ENCODE data around the gene IGSF9B.

- no peak for TF ChIP-seq GATA2 (IDR thresholded peaks at IDR 0.05; ENCODE audit: low read depth, low read length)
- TF ChIP-seq GATA3 (IDR thresholded peaks at IDR 0.05; ENCODE audit: low read depth, low read length), result no peak
These were observed 785 bp downstream of the IGSF9B start for GRCh38 chr11:133955945-133956421.

Data from SH-SY5Y (cell line).